GM18498 (cell line): Measurements from ENCODE around the gene MINDY4B.
"Not testable (repeated sequence)": the region's sequence is repeated elsewhere in the genome, so short reads cannot be mapped to it uniquely, and the experiment has no call there.

Experiments used
- ATAC-seq: cut with Tn5 transposase; IDR thresholded peaks from one replicate; pipeline ENCODE4 v1.9.1; 2021; ENCODE audit warnings: mild to moderate bottlenecking, moderate library complexity; ENCODE audit not compliant: unreplicated experiment

Gene MINDY4B

GRCh38 chr3:150899141-150899540 is 6.1 kb downstream of the MINDY4B start:
- ATAC-seq = no peak

GRCh38 chr3:150898046-150898754 is 7.0 kb downstream of the MINDY4B start:
- no peak for ATAC-seq

GRCh38 chr3:150897592-150897991 is 7.6 kb downstream of the MINDY4B start:
- ATAC-seq = no peak

- no peak for ATAC-seq
These were observed 14.4 kb downstream of the MINDY4B start for GRCh38 chr3:150890831-150891230.

- no peak for ATAC-seq
These were observed 14.9 kb downstream of the MINDY4B start for GRCh38 chr3:150890295-150890694.

- ATAC-seq = no peak
These were observed 16.1 kb downstream of the MINDY4B start for GRCh38 chr3:150889106-150889505.

- no peak for ATAC-seq
These were observed 18.2 kb downstream of the MINDY4B start for GRCh38 chr3:150887031-150887430.

- ATAC-seq = no peak
These were observed 19.7 kb downstream of the MINDY4B start for GRCh38 chr3:150885535-150885934.

- ATAC-seq = no peak
These were observed 26.2 kb downstream of the MINDY4B start for GRCh38 chr3:150878996-150879575.

GRCh38 chr3:150878290-150878689 is 26.9 kb downstream of the MINDY4B start:
- ATAC-seq = no peak

- ATAC-seq = no peak
These were observed 27.9 kb downstream of the MINDY4B start for GRCh38 chr3:150877303-150877702.

- no peak for ATAC-seq
These were observed 28.5 kb downstream of the MINDY4B start for GRCh38 chr3:150876611-150877265.

GRCh38 chr3:150875548-150875947 is 29.7 kb downstream of the MINDY4B start:
- ATAC-seq = no peak

GRCh38 chr3:150874666-150875219 is 30.5 kb downstream of the MINDY4B start:
- ATAC-seq = no peak

GRCh38 chr3:150871192-150871591 is 34.0 kb downstream of the MINDY4B start:
- ATAC-seq = no peak

GRCh38 chr3:150870406-150870805 is 34.8 kb downstream of the MINDY4B start:
- no peak for ATAC-seq

GRCh38 chr3:150868282-150868681 is 37.0 kb downstream of the MINDY4B start:
- no peak for ATAC-seq

- ATAC-seq = no peak
These were observed 37.8 kb downstream of the MINDY4B start for GRCh38 chr3:150867434-150867833.

- ATAC-seq = not testable (repeated sequence)
These were observed 41.3 kb downstream of the MINDY4B start for GRCh38 chr3:150863921-150864320.

- ATAC-seq = no peak
These were observed 43.4 kb downstream of the MINDY4B start for GRCh38 chr3:150861851-150862250.

- ATAC-seq = not testable (repeated sequence)
These were observed 47.3 kb downstream of the MINDY4B start for GRCh38 chr3:150857936-150858335.

- no peak for ATAC-seq
These were observed 55.0 kb downstream of the MINDY4B start for GRCh38 chr3:150850191-150850590.
